GM10248 (cell line): Measurements from ENCODE around the gene LRRC7.

Experiments
- CTCF ChIA-PET: fragments of 300-600 bp; sonication (Branson Sonifier 250); formaldehyde crosslinking; extraction: SDS; loops from one replicate; lab custom pipeline; 2021; ENCODE audit warnings: antibody characterized with exemption; lab: Yijun Ruan, JAX
- POLR2A ChIA-PET: fragments of 350-650 bp; sonication (Branson Sonifier 250); formaldehyde crosslinking; extraction: SDS; loops from one replicate; lab custom pipeline; 2020; ENCODE audit warnings: antibody characterized with exemption; lab: Yijun Ruan, JAX
- DNase-seq: peaks from one replicate; pipeline ENCODE4 v3.0.0; 2012; ENCODE audit errors: extremely low spot score
- CTCF ChIP-seq: IDR thresholded peaks from 2 replicates; pipeline ENCODE4 v1.5.1; 2012; ENCODE audit warnings: mild to moderate bottlenecking, low read depth; ENCODE audit errors: extremely low read depth, missing control alignments, control extremely low read depth

The LRRC7 gene

GRCh38 chr1:69888657-69889056 lies 320.9 kb downstream of the LRRC7 start:
- ChIA-PET CTCF (no interaction called here), POLR2A (no interaction called here)
- no peak for DNase-seq
- no peak for TF ChIP-seq CTCF

- no peak for TF ChIP-seq CTCF
- POLR2A ChIA-PET: no interaction called here
These were observed 330.8 kb downstream of the LRRC7 start for GRCh38 chr1:69898403-69898947.

GRCh38 chr1:69911301-69911801 lies 343.6 kb downstream of the LRRC7 start:
- no peak for TF ChIP-seq CTCF
- POLR2A ChIA-PET: no interaction called here
- DNase-seq: no peak
- CTCF ChIA-PET: no interaction called here

More at GRCh38 chr1:69898403-69898947, 330.8 kb downstream of the LRRC7 start:
- CTCF ChIA-PET: no interaction called here
- DNase-seq: no peak

GRCh38 chr1:69913977-69914376 lies 346.3 kb downstream of the LRRC7 start:
- CTCF ChIA-PET: no interaction called here
- no peak for TF ChIP-seq CTCF
- DNase-seq: no peak
- POLR2A ChIA-PET: no interaction called here

GRCh38 chr1:69914976-69915765 lies 347.4 kb downstream of the LRRC7 start:
- ChIA-PET CTCF (no interaction called here), POLR2A (no interaction called here)
- no peak for TF ChIP-seq CTCF
- no peak for DNase-seq

- no peak for DNase-seq
- POLR2A ChIA-PET: no interaction called here
- TF ChIP-seq CTCF: no peak
- CTCF ChIA-PET: interaction anchor here (0.8 to 1.0 kb wide), 2 partner anchors 19 to 20 kb away, joined by 3 read pairs; no protein-coding TSS in a partner anchor
These were observed 351.6 kb downstream of the LRRC7 start for GRCh38 chr1:69919129-69919921.
